Activated T-cell treated with anti-CD3 and anti-CD28 coated beads, Interleukin-2, amount 50 U/mL, for 48 hours (primary cell): ENCODE measurements around the gene GPAM.
"Not testable (repeated sequence)": the region's sequence is repeated elsewhere in the genome, so short reads cannot be mapped to it uniquely, and the experiment has no call there.

ENCODE experiments used
- DNase-seq, 2 experiments: peaks; one replicate each; pipeline ENCODE4 v3.0.0-alpha.2; 2020

Gene GPAM

DNA sequence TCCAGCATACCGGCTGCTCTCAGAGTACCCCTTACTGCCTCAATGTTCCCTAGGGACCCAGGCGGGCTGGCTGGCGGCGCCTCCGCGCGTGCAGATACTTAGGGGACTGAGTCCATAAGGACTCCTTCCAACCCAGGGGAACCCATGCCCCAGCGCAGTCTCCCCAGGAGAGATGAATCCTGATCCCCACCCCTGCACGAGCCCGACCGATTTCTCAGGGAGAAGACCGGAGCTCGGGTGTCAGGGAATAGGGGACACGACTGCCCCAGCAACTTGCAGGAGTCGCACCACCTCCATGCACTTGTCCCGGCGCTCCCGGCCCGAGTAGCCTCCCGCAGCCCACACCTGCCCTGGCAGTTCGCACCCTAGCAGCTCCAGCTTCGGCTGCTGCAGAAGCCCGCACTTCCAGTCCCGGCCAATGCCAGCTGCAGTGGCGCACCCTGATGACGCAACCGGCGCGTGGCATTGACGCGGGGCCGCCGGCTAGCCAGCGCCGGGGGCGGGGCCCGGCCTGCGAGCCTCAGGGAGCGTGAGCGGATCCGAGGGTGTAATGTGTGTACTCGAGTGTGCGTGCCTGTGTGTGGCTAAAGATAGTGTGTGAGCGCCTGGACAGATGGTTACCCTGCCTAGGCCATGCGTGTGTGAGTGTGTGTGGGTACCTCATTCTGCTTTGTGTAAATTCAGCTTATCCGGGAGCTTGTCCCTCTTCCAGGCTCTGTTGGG is at the start of gene GPAM:
Gene GPAM (minus strand): TSS at position 437 of the 723 bp plus-strand sequence. CDS start 1,981 bp downstream, outside the sequence.
- peak; percentile 98 to 99 for DNase-seq

GRCh38 chr10:112232670-112233069 is 49.1 kb upstream of the GPAM start:
- no peak for DNase-seq

DNA sequence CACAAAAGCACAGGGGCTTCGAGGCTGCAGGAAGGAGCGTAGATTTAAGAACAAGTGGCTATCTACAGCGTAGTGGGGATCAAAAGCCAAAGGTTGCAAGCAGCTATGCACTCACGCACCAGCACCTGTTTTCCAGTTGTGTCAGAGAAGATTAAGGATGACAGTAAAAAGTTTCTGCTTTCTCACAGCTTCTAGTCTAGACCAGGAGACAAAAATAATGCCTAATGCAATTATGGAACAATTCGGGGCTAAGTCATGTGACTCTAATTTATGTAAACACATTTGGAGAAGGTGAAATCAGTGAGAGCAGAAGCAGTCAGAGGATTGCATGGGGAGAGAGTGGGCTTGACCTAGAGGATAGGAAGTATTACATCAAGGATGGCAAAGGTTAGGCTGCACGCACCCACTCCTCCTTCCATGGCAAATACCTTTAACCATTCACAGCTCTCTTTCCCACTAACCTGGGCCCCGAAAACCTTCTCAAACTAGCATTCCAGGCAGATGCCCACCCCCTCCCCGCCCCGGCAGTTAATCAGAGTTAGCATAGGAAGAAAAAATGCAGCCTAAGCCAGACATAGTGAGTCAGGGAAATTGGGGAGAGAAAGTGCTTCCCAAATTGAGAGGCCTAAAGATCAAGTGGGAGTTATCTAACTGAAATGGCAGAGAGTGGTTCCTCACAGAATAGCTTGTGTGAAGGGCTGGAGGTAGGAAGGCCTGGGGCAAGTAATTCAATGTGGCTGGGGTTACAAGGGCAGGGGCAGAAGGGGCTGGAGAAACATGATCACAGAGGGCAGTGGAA is 48.2 kb upstream of the GPAM start:
- no peak for DNase-seq

DNA sequence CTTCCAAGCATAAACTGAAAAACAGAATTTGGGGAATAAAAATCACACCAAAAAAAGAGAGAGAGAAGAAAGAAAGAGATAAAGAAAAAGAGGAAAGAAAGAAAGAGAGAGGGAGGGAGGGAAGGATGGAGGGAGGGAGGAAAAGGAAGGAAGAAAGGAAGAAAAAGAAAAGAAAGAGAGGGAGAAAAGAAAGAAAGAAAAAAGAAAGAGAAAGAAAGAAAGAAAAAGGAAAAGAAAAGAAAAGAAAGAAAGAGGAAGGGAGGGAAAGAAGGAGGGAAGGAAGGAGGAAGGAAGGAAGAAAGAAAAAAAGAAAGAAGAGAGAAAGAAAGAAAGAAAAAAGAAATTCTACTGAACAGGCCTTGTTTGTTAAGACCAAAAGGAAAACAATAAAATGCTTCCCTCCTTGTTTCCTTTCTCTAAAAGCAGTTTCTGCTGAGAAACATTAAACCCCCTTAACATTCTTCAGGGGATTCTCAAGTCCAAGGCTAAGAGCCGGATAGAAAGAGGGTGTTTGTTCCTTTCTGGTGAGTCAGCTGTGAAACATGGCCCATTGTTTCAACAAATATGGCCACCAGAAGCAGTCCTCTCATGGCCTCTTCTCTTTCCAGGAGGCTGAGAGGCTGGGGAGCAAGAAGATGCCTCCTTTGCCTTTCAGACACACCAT is 46.9 kb upstream of the GPAM start:
- DNase-seq, result no peak

GRCh38 chr10:112229901-112230300 is 46.3 kb upstream of the GPAM start:
- DNase-seq, result no peak

DNA sequence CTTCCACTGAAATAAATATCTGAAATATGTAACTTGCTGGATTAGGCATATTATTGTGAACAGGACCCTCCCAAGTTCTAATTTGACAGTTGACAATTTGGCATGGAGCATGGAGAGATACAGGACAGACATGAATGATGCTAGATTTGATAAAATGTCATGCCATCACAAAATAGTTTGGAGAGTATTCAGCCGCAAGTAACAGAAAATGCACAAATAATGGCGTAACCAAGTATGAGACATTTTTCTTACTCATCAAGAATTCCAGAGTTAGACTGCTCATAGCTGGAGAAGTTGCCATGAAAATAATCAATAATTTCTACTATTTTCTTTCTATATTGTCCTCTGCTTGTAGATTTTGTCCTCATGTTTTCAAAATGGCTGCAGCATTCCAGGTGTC is 45.5 kb upstream of the GPAM start:
- DNase-seq, result no peak

GRCh38 chr10:112228366-112229088 is 45.0 kb upstream of the GPAM start:
- not testable (repeated sequence) for DNase-seq

DNA sequence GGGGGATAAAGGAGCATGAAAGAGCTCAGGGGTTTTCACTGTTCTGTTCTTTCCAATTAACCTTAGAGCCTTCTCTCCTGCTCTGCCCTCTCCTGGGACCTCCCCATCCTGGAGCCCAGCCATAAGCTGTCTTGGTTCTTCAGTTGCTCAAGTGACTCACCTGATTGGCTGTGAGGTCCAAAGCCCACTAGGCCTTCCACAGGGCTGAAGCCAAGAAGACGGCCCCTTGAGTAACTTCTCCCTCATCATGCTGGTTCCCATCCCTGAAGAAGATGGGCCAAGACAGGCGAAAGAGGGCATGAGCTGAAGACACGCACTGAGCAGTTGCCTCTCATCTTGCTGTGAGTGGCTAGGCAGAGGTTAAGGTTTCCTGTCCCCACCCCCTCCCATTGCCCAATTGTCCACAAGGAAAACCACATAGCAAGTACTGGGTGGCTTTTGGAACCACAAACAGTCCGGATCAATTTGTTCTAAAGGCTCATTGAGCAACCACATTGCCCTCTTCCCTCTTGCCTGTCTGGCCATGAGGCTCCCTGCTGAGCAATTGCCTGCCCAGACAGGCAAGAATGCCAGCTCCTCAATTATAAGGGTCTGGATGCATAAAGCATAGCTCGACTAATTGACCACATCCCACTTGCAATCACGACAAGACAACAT is 43.9 kb upstream of the GPAM start:
- no peak for DNase-seq

- DNase-seq, result no peak
Observed at GRCh38 chr10:112226439-112227248, 43.1 kb upstream of the GPAM start.

DNA sequence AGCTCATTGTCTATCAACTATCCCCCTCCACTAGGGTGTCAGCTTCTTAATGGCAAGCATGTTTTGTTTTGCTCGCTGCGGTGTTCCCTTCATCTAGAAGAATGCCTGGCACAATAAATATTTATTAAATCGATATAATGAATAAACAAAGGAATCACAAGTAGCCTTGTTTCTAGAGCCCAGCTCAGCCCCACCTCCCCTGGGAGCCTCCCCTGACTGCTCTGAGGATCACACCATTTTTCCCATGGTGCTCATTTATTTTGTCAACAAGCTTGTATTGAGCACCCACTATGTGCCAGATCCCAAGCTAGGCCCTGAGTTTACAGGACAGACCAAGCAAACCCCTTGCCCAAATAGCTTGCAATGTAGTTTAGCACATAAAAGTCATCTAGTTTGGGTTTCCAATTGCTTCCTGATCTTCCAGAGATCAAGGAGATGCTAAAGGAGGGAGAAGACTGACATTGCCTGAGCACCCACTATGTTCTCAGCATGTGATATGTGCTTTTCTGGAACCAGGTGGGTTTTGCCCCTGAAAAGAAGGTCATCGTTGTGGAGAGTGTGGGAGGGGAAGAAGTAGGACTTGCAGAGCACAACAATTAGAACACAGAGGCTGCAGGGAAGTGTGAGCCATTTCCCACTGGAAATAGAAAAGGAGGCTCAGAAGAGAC is 42.3 kb upstream of the GPAM start:
- DNase-seq, result no peak

- DNase-seq, result no peak
Observed at GRCh38 chr10:112224933-112225529, 41.5 kb upstream of the GPAM start.

- DNase-seq, result no peak
Observed at GRCh38 chr10:112223725-112224124, 40.2 kb upstream of the GPAM start.

DNA sequence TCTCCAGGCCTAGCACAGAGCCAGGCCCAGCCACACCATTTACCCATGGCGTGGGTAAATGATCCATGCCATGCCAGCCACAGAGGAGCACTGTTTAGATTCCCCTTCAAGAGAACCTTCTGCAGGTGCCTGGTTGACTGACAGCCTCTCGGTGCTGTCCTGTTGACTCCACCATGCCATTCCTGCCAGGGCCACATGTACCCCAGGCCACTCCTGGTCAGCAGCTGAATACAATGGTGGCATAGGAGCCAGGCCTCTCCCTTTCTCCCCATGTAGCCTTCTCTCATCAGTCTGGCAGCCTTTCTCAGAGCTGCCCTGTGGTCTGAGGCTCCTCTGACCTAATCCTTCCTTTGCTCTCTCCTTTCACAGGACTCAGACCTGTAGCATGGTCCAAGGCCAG is 39.2 kb upstream of the GPAM start:
- no peak for DNase-seq

GRCh38 chr10:112221545-112221944 is 38.0 kb upstream of the GPAM start:
- DNase-seq, result no peak

GRCh38 chr10:112218960-112219359 is 35.4 kb upstream of the GPAM start:
- no peak for DNase-seq

DNA sequence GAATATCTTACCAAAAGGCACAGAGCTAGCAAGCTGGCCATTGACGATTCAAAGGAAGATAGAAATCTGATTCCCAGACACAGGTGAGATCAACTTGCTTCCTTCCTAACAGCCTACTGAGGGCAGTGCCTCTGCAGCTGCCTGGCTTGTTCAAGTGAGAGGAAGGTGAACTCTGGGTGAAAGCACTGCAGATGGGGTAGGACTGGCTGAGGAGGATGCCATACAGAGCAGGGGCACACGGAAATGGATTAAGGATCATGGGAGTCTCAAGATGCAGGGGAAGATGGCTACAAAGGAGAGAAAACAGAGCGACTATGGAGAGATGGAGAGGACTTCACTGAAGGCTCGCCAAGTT is 34.4 kb upstream of the GPAM start:
- no peak for DNase-seq

GRCh38 chr10:112217386-112218035 is 33.9 kb upstream of the GPAM start:
- no peak for DNase-seq

DNA sequence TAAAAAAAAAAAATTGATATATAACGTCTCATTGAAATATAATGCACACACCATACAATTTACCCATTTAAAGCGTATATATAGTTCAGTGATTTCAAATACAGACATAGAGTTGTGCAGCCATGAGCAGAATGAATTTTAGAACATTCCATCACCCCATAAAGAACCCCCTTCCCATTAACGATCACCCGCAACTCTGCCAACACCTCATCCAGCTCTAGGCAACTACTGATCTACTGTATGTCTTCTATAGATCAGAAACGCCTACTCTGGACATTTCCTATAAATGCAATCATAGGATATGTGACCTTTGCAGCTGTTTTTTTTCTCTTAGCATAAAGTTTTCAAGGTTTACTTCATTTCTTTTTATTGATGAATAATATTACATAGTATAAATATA is 33.4 kb upstream of the GPAM start:
- no peak for DNase-seq

DNA sequence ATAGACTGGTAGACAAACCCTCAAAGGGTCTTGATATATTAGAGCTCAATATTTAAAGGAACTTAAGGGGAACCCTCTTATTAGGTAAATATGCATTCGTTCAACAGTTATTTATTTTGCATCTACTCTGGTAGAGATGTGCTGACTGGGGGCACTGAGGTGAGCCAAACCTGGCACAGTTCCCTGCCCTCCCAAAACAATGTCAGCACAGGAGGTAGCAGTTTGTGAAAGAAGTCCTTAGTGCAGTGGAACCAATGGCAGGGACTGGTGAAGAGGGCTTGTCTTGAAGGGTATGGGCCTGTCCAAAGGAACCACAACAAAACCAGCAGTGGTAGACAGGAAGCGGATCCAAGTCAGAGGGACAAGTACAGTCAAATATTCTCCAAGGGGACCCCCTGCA is 32.6 kb upstream of the GPAM start:
- DNase-seq, result no peak

DNA sequence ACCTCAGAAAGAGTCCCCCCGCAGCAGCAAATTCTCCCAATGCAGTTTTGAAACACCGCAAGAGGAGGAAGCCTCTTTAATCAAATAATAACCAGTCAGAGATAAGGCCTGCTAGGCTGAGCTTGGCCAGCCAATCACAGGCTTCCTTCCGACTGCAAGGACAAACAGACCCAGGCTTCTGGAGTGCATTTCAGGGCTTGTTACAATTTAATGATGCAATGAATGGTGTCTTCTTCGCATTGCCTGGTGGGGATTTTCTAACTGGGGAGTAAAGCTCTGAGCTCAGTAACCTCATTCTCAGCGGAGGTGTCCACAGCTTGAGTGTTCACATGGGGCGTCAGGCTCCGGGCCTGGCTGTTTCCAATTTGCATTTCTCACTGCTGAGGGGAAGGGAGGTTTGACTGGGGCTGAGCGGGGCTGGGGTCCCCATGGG is 31.8 kb upstream of the GPAM start:
- DNase-seq, result no peak
